ENCODE data around the gene RGS14.
A peak's percentile ranks its signal among the peaks of the same experiment; 100 is the strongest.

RGS14 gene

GRCh38 chr5:177385720-177386119 is 28.0 kb downstream of the RGS14 start:
- no peak for DNase-seq

DNA sequence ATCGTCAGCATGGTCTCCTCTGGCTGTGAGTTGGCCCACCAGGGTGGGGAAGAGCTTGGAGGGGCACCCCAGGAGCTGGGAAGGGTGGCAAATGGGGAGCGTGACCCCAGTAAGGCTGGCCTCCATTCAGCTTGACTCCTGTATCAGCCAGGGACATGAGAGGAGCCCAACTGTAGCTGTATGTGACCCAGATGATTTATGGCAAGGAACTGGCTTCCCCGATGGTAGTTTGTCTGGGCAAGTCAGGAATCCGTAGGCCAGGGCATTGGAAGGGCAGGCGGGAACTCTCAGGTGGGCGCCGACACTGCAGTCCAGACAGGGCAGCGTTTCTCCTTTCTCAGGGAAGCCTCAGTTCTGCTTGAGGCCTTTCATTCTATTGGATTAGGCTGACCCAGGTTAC is 28.8 kb downstream of the RGS14 start:
- DNase-seq = no peak

DNA sequence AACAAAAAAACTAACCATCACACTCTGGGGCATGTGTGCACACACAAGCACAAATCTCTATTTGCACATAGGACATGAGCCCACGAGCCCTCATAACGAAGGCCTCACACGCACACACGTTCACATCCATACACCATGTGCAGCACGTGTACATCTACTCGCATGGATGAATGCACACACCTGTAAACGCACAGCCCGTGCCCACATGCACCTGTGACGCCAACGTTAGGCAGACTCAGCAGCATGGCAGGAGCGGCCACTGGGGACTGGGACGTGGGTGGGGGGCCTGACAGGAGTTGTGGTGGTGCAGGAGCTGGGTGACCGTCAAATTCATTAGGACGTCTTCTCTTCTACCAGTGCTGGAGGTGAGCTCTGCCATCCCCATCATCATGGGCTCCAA is 29.7 kb downstream of the RGS14 start:
- DNase-seq = no peak

- no peak for DNase-seq
Measured at GRCh38 chr5:177388521-177389052, 30.9 kb downstream of the RGS14 start.

- DNase-seq = peak; percentile 1
Measured at GRCh38 chr5:177389241-177390169, 31.8 kb downstream of the RGS14 start.

DNA sequence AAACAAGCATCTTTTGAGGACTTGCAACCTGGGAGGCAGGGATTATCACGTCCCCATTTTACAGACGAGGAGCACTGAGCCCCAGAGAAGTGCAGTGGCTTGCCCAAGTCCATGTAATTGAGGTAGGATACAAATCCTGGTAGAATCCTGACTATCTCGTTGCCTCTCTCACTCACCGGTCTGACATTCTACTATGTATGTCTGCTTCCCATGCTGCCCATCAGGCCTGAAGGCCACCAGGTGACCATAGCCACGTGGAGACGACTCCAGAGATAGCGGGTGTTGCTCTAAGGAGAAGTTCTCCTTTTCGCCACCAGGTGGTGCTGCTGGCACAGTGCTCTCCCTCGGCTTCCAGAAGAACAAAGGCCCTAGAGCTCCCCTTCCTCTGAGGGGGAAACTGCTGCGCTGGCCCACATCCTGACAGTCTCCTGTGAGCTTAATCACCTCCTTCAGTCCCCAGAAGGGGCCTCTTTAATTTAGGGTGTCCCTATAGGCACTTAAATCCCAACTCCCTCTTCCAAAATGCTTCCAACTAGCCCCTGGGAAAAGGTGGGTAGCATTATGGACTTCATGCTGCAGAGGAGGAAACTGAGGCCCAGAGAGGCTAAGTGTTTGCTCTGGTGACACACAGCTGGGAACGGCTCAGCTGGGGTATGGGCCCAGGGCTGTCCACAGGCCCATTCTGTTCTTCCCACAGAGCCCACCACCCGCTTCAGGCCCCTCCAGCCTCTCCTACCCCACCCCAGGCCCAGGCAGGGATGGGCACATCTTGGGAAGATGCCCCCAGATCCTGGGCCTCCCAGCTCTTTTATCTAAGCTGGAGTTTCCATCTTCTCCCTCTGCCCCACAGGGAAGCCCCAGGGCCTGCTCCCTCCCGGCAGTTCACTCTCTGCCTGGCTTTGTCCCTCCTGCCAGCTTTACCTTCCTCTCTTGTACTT is 32.9 kb downstream of the RGS14 start:
- peak; percentile 69 for DNase-seq

DNA sequence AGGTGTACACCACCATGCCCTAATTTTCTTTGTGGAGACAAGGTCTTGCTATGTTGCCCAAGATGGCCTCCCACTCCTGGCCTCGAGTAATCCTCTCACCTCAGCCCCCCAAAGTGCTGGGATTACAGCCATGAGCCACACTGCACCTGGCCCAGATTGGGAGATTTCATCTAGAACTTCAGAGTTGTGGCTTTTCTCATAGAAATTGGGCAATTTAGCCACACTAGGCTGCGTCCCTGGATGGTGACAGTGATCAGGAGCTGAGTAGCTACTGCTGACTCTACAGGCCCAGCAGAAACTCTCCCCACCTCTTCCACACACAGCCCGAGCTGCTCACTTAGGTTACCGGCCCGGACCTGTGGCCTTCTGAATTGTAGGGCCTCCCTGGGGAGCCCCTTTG is 35.0 kb downstream of the RGS14 start:
- no peak for DNase-seq

DNA sequence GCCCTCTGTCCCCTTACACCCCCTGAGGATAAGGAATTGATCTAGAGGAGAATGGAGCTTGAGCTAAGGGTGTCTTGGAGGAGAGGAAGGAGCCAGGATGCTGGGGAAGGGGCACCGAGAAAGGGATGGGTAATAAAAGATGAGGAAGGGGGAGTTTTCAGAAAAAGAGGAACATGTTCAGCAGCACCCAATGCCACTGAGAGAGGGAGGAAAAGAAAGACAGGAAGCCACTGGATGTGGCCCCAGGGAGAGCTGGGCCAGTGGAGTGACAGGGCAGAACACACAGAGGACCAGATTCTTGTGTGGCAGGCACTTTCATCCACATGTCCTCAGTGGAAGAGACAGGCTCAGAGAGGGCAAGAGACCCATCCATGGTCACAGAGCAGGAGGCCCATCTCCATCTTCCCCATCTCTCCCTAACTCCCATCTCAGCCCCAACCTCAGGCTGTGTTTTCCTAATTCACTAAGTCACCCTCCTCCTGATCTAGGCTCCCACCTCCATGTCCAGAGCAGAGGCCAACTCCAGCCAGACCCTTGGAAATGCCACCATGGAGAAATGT is 35.6 kb downstream of the RGS14 start:
- no peak for DNase-seq

DNA sequence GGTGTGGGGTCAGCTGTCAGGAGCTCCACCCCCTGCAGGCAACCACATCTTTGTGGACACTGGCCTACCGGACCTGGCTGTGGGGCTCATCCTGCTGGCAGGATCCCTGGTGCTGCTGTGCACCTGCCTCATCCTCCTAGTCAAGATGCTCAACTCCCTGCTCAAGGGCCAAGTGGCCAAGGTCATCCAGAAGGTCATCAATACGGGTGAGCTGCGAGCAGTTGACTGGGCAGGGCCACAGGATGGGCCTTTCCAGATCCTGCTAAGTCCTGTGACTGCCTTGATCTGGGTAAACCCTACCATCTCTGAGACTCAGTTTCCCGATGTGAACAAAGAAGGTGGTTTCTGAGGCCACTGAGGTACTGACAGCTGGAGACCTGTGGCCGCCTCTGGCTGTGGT is 36.3 kb downstream of the RGS14 start:
- no peak for DNase-seq

DNA sequence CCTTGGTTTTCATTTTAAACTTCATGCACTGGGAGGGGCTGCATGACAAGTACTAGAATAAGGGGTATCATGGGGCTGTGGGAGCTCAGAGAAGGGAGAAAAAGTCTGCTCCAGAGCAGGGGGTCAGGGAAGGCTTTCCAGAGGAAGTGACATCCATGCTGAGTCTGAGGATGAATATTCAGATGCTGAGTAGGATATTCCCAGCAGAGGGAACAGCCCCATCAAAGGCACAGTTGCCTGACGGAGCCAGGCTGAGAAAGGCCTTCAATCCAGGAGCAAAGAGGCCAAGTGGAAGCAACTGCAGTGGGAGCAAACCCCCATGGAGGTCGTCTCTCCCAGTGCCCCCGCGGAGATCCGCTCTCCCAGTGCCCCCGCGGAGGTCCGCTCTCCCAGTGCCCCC is 38.4 kb downstream of the RGS14 start:
- DNase-seq = no peak

DNA sequence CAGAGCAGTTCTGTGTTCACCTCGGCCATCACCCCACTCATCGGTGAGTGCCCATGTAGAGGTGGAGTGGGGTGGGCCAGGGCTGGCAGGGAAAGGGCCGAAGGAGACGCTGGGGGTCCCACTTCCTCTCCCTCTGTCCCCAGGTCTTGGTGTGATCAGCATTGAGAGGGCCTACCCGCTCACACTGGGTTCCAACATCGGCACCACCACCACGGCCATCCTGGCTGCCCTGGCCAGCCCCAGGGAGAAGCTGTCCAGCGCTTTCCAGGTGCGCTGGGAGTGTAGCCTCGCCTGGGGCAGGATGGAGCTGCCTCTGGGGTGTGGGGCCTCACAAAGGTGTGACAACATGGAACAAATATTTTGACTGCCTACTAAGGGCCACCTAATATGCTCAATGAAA is 39.1 kb downstream of the RGS14 start:
- no peak for DNase-seq

GRCh38 chr5:177397875-177398390 is 40.2 kb downstream of the RGS14 start:
- DNase-seq = no peak

- DNase-seq = no peak
Measured at GRCh38 chr5:177399997-177400868, 42.5 kb downstream of the RGS14 start, which contains the start of gene PFN3. Gene PFN3 (minus strand): TSS chr5:177400661. CDS start chr5:177400576, 85 bp downstream.

DNA sequence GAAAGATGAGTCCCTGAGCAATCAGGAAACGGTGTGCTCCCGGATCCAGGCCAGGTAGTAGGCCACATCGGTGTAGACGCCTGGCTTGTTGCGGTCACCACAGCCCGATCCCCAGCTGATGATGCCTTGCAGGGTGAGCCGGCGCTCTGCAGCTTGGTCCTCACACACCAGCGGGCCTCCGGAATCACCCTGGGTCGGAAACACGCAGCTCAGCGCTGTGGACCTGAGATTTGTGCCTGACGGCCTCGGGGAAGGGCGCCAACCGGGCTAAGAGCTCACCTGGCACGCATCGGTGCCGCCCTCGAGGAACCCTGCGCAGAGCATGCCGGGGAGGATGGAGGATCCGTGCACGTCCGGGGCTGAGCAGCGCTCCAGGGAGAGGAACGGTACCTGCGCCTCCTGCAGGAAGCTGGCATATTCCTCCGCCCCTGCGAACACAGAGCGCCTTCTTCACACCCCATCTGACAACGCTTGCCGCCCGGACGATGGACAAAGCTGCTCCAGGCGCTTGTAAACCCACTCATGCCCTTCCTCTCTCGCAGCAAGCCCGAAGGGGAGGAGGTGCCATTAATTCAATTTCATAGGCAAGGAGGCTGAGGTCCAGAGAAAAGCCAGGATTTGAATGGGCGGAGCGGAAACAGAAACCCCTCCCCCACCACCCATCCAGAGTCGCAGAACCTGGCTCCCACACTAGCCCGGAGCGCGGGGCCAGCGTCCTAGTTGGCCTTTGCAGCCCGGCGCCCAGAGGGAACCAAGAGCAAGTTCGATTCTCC is 44.7 kb downstream of the RGS14 start:
- peak; percentile 72 for DNase-seq

GRCh38 chr5:177403102-177403791 is 45.5 kb downstream of the RGS14 start:
- DNase-seq = no peak

- DNase-seq = peak; percentile 47
Measured at GRCh38 chr5:177403792-177404640, 46.3 kb downstream of the RGS14 start.

- DNase-seq = no peak
Measured at GRCh38 chr5:177404641-177405179, 47.0 kb downstream of the RGS14 start.

DNA sequence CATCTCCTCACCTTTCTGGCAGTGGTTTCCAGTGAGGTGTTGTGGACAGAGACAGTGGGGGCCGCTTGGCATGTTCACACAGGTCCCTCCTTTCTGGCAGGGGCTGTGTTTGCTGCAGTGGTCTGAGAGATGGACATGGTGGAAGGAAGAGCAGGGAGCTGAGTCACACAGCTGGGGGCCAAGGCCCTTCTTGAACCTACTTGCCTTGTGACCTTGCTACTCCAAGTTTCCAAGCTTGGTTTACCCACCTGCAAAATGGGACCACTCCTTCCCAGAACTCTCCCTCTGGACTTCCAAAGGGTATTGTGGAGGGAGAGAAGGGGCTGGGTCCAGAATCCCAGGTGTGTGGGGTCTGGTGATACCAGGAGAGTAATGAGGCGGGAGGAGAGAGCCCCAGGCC is 47.6 kb downstream of the RGS14 start:
- DNase-seq = no peak

DNA sequence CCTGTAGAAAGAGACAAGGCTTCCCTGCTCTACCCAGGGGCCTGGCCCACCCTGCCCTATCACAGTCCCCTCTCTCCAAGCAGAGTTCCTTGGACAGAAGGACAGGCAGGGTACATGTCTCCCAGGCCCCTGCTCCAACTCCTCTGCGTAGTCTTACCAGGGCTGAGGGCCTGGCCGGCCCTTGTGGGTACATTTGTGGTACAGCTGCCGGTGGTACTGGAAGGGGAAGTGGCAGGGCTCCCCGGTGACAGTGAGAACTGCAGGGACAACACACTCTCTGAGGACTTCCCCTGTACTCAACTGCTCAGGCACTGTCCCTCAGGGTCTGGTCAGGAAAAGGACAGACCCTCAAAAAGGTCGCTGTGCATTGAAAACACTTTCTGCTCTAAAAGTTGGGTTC is 48.1 kb downstream of the RGS14 start:
- no peak for DNase-seq
